DOHH2 (cell line): Measurements from ENCODE around the gene RIMBP2.

Experiments used
- EZH2phosphoT487 ChIP-seq: fragments of 200-600 bp; sonication (generic); IDR thresholded peaks from 2 replicates; pipeline ENCODE4 v1.6.1; 2017; ENCODE audit warnings: borderline replicate concordance, mild to moderate bottlenecking, antibody characterized with exemption, low read length, moderate library complexity, mixed read lengths
- TF ChIP-seq, protein P1 (sequence below): fragments of 200-600 bp; sonication (generic); IDR thresholded peaks from one replicate; pipeline ENCODE4 v1.5.1; 2014; ENCODE audit warnings: antibody characterized with exemption, mild to moderate bottlenecking, low read depth, low read length; ENCODE audit not compliant: poor library complexity, severe bottlenecking

DNA sequence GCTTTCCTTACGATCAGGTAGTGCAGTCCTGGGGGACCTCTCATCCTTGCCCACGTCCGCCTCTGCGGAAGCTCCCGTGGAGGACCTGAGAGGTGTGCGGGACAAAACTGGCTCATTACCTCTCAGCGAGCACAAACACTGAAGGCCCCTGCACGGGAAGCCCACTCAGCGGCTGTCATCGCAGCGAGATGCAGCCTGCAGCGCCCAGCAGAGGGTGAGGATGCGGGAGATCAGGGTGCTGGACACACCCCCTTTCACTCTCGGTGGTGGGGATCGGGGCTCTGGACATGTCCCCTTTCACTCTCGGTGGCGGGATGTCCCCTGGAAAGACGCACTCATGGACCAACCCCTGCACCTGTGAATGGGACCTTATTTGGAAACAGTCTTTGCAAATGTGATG, 266.8 kb downstream of the RIMBP2 start:
- TF ChIP-seq, protein P1, sequence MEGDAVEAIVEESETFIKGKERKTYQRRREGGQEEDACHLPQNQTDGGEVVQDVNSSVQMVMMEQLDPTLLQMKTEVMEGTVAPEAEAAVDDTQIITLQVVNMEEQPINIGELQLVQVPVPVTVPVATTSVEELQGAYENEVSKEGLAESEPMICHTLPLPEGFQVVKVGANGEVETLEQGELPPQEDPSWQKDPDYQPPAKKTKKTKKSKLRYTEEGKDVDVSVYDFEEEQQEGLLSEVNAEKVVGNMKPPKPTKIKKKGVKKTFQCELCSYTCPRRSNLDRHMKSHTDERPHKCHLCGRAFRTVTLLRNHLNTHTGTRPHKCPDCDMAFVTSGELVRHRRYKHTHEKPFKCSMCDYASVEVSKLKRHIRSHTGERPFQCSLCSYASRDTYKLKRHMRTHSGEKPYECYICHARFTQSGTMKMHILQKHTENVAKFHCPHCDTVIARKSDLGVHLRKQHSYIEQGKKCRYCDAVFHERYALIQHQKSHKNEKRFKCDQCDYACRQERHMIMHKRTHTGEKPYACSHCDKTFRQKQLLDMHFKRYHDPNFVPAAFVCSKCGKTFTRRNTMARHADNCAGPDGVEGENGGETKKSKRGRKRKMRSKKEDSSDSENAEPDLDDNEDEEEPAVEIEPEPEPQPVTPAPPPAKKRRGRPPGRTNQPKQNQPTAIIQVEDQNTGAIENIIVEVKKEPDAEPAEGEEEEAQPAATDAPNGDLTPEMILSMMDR = no peak
- no peak for TF ChIP-seq EZH2phosphoT487
